GM12878 (cell line): Measurements from ENCODE around the gene CDYL.

ENCODE experiments used
- IRF5 ChIP-seq: fragments of 450-650 bp; IDR thresholded peaks from 2 replicates; pipeline ENCODE4 v1.6.1; 2017; ENCODE audit warnings: borderline replicate concordance
- SUZ12 ChIP-seq: fragments of 200-600 bp; sonication (generic); IDR thresholded peaks from one replicate; pipeline ENCODE4 v1.6.1; 2018; ENCODE audit warnings: antibody characterized with exemption, mild to moderate bottlenecking; ENCODE audit not compliant: unreplicated experiment

GRCh38 chr6:4815584-4815983 lies 39.4 kb downstream of the CDYL start:
- no peak for TF ChIP-seq SUZ12
- TF ChIP-seq IRF5: no peak
